ENCODE results near the gene TEX30.

DNA sequence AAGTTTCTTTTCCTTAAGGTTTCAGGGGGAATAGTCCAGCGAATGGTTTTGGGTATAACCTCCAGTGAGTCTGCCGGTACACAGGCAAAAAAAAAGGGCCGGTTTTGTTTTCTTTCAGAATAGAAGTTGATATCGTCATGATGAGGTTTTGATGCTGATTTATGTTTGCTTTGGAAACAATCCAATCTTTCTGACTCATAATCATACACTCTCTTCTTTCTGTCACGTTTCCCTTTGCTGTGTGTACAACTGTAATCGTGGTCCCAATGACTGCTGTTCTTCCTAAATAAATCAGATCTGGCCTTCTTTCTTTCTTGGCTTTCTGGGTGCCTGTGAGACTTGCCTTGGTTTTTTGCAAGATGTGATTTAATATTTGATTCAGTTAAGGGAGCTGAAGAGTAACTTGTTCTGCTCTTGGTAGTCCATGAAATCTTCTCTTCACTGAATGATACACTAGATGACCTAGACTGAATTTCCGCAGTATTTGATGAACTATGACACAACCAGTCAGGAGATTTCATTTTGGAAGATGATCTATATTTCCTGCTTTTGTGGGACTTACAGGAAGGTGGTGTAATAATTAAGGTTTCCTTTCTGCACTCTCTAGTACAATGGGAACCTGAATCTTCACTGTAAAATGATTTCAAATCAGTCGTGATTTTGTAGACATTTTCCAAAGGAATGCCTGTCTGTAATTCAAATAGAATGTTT, 43.9 kb downstream of the TEX30 start:
- TF ChIP-seq, protein P1, sequence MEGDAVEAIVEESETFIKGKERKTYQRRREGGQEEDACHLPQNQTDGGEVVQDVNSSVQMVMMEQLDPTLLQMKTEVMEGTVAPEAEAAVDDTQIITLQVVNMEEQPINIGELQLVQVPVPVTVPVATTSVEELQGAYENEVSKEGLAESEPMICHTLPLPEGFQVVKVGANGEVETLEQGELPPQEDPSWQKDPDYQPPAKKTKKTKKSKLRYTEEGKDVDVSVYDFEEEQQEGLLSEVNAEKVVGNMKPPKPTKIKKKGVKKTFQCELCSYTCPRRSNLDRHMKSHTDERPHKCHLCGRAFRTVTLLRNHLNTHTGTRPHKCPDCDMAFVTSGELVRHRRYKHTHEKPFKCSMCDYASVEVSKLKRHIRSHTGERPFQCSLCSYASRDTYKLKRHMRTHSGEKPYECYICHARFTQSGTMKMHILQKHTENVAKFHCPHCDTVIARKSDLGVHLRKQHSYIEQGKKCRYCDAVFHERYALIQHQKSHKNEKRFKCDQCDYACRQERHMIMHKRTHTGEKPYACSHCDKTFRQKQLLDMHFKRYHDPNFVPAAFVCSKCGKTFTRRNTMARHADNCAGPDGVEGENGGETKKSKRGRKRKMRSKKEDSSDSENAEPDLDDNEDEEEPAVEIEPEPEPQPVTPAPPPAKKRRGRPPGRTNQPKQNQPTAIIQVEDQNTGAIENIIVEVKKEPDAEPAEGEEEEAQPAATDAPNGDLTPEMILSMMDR (IDR thresholded peaks at IDR 0.05): no peak
- TF ChIP-seq POLR2AphosphoS5 (IDR thresholded peaks at IDR 0.05): no peak

All from gastroesophageal sphincter (tissue), 3 donors.